Epithelial cell of esophagus (primary cell): Measurements from ENCODE around the gene CCDC150.
A peak's percentile ranks its signal among the peaks of the same experiment; 100 is the strongest.
"Not testable (repeated sequence)": the region's sequence is repeated elsewhere in the genome, so short reads cannot be mapped to it uniquely, and the experiment has no call there.

ENCODE experiments used
- DNase-seq: peaks from one replicate; pipeline ENCODE4 v3.0.0; 2010; ENCODE audit warnings: low read depth
- H3K4me3 ChIP-seq: 2 replicates; pipeline ENCODE4 v1.5.1; 2011; ENCODE audit warnings: mild to moderate bottlenecking, low read length, control low read depth
- TF ChIP-seq, protein P1 (sequence below): IDR thresholded peaks from 2 replicates; pipeline ENCODE4 v1.5.1; 2011; ENCODE audit warnings: low read depth, mild to moderate bottlenecking, low read length, control low read depth, inconsistent platforms; ENCODE audit not compliant: insufficient read depth; ENCODE audit errors: missing control alignments

CCDC150 gene

DNA sequence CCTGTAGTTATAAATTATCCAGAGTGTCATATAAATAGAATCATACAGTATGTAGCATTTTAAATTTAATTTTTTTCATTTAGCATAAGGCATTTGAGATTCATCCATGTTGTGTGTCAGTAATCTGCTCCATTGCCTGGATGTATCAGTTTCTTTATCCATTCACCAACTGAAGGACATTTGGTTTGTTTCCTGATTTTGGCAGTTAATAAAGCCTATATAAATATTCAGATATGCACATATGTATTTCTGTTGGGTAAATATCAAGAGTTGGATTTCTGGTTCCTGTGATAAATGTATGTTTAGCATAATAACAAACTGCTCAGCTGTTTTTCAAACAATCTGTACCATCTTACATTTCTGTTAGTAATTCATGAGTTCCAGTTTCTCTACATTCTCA lies 39.9 kb downstream of the CCDC150 start:
- TF ChIP-seq, protein P1, sequence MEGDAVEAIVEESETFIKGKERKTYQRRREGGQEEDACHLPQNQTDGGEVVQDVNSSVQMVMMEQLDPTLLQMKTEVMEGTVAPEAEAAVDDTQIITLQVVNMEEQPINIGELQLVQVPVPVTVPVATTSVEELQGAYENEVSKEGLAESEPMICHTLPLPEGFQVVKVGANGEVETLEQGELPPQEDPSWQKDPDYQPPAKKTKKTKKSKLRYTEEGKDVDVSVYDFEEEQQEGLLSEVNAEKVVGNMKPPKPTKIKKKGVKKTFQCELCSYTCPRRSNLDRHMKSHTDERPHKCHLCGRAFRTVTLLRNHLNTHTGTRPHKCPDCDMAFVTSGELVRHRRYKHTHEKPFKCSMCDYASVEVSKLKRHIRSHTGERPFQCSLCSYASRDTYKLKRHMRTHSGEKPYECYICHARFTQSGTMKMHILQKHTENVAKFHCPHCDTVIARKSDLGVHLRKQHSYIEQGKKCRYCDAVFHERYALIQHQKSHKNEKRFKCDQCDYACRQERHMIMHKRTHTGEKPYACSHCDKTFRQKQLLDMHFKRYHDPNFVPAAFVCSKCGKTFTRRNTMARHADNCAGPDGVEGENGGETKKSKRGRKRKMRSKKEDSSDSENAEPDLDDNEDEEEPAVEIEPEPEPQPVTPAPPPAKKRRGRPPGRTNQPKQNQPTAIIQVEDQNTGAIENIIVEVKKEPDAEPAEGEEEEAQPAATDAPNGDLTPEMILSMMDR, result no peak
- DNase-seq, result no peak
- no peak overlapping the region for H3K4me3 ChIP-seq

DNA sequence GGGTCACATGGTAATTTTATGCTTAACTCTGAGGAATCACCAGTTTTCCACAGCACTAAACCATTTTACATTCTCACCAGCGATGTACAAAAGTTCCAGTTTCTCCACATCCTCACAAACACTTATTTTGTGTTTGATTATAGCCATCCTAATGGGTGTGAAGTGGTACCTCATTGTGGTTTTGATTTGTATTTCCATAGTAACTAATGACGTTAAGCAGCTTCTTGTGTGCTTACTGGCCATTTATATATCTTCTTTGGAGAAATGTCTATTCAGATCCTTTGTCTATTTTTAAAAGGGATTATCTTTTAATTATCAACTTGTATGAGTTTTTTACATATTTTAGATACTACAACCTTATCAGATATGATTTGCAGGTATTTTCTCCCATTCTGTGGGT lies 42.0 kb downstream of the CCDC150 start:
- DNase-seq, result no peak
- H3K4me3 ChIP-seq, result no peak overlapping the region
- TF ChIP-seq, protein P1, result no peak

DNA sequence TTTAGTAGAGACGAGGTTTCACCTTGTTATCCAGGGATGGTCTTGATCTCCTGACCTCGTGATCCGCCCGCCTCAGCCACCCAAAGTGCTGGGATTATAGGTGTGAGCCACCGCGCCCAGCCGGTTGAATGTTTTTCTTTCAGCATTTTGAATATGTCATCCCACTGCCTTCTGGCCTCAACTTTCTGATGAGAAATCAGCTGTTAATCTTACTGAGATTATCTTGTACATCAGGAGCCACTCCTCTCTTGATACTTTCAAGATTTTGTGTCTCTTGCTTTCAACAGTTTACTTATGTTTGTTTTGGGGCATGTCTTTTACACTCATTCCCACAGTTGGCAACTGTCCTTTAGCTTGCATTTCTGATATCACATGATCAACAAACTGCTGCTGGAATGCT lies 46.3 kb downstream of the CCDC150 start:
- no peak for DNase-seq
- TF ChIP-seq, protein P1, result no peak
- no peak overlapping the region for H3K4me3 ChIP-seq

DNA sequence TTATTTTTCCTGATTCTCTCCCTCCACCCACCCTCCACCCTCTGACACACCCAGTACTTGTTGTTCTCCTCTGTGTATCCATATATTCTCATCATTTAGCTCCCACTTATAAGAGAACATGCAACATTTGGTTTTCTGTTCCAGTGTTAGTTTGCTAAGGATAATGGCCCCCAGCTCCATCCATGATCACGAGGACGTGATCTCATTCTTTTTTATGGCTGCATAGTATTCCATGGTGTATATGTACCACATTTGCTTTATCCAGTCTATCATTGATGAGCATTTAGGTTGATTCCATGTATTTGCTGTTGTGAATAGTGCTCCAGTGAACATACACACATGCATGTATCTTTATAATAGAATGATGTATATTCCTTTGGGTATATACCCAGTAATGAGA lies 47.2 kb downstream of the CCDC150 start:
- DNase-seq, H3K4me3 ChIP-seq: not testable (repeated sequence)

DNA sequence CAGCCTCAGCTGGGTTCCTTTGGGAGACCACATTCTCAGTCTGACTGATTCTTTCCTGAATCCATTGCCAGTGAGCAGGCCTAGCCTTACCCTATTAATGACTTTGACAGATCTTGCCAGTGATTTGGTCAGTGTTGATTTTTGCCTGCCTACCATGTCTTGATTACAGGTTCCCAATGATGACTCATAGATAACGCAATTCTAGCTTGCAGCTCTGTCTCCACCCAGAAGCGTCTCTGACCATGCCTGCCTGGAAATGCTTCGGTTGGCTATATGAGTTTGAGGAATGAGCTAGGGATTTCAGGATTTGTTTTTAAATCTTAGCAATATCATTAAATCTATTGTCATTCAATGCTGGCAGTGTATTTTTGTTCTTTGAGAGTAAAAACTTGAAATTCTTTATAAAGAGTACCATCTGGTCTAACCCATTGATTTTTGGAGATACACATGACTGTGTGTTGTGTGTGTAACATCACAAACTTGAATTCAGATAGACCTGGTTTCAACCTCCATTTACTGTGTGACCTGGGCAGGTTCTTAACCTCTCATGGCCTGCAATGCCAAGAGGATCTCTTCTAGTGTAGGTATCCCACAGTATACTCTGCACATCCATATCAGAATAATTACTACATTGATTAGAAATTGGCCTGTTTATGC lies 57.0 kb downstream of the CCDC150 start:
- DNase-seq, result peak; percentile 93
- no peak overlapping the region for H3K4me3 ChIP-seq
- TF ChIP-seq, protein P1, result no peak

DNA sequence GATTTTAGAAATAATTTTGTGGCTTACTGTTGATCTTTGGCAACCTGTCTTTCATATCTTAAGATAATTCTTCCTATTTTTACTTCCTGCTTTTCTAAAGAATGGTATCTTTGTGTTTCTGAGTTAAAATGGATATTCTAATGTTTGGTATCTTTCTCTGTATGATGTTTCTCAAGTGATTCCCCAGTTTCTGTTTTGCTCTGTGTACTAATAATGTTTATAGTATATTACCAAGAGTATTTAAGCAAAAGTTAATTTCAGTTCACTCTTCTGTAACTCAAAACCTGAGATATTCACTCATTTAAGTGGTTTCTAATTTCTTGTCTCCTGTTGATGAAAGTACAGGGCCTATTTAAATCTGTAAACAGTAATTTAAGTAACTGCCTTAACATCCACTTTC lies 58.3 kb downstream of the CCDC150 start:
- no peak for DNase-seq
- H3K4me3 ChIP-seq, result no peak overlapping the region
- TF ChIP-seq, protein P1, result no peak

DNA sequence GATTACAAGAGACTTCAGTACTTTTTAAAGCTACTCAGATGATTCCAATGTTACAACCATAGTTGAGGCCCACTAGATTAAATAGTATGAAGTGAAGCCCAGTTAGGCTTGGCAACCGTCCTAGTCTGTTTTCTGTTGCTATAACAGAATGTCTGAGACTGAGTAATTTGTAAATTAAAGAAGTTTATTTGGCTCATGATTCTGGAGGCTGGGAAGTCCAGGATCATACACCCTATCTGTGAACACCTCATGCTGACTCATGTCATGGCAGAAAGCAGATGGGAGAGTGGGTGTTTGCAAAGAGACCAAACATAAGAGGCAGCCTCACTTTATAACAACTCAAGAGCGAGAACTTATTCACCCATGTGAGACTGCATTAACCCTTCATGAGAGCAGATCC lies 63.1 kb downstream of the CCDC150 start:
- H3K4me3 ChIP-seq, result no peak overlapping the region
- no peak for DNase-seq
- TF ChIP-seq, protein P1, result no peak
